IPS-18c (cell line): ENCODE measurements around the gene EIF4E3.

Experiments used
- H3K4me3 ChIP-seq: 2 replicates; pipeline ENCODE4 v1.7.0; 2013; ENCODE audit warnings: low read depth, mild to moderate bottlenecking, low read length, moderate library complexity; ENCODE audit not compliant: insufficient read depth
- H3K9me3 ChIP-seq: one replicate; pipeline ENCODE4 v1.6.1; 2013; ENCODE audit warnings: mild to moderate bottlenecking, low read length, moderate library complexity; ENCODE audit not compliant: control insufficient read depth, insufficient read depth

The EIF4E3 gene

DNA sequence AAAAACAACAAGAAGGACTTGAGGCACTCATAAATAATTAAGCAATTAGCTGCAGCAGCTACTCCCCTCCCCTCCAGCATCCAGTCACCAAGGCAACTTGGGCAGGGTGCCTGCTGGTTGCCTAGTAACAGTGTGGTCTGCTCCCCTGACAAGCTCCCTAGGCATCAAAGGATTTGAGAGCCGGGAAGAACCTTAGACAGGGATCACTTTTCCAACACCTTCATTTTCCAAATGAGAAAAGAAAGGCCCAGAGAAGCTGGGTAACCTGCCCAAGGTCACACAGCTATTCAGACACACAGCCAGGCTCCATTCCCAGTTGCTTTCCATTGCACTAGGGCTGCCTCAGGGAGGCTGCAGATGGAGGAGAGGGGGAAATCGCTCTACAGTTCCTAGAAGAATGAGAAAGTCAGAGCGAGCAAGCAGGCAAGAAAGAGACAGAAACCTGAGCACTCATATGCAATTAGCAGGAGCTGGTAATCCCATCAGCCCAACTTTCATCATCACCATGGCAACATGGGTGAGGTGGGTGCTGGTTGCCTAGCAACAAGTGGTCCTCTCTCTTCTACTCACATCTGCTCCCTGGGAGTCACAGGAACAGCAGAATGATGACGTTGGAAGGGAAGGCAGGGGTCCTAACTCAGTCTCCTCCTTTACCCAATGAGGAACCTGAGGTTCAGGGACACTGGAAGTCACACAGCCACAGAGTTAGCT, 3.6 kb upstream of the EIF4E3 start:
- Histone ChIP-seq H3K9me3 (no peaks in the 10 kb centered on the region), H3K4me3 (no peak overlapping the region)

DNA sequence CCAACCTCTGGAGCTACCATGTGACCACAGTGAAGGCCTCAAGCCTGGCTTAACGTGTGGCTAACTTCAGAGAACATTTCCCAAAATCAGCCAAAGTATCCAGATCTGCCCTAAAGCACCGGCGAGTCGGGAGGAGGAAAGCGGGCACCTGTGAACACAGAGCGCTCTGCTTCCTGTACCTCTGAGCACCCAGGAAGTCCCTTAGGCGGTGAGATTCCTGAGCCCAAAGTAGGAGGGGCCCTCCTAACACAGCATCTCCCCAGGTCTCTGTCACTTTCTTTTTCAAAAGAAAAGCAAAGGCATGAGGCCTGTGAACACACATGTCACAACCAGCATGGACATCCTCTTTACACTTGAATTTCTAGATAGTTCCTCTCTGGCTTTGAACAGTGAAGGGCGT, 944 bp upstream of the EIF4E3 start:
- H3K4me3 ChIP-seq: peak overlapping the region; percentile 64; the same call in 1 of the 2 replicates
- H3K9me3 ChIP-seq: no peaks in the 10 kb centered on the region

DNA sequence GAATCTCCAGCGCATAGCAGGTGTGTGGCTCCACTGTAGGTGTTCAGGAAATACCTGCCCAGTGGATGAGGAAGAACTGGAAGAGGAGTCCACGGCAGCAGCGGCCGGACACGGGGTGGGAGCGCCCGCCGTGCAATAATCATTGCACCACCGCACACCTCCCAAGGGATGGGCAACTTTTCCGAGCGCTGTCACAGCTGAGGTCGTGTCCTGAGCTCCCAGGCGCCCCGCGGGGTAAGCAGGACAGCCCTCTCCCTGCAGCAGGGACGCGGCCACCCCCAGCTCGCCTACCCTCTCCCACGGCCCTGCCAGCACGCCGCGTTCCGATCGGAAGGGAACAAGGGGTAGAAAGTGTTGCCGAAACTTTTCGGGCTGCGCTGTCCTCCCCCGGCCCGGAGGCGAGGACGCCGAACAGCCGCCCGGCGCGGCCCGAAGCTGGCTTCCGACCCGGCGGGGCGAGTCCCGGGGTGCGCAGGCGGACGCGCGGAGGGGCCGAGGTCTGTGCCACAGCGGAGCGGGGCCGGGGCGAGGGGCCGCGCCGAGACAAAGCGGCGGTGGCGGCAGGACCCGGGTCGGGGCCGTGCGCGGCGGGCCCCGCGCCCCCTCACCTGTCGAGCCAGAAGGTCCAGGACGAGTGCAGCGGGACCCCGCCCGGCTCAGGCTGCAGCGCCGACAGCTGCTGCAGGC, 475 bp downstream of the EIF4E3 start:
- H3K4me3 ChIP-seq: peak overlapping the region; percentile 74
- no peaks in the 10 kb centered on the region for H3K9me3 ChIP-seq

DNA sequence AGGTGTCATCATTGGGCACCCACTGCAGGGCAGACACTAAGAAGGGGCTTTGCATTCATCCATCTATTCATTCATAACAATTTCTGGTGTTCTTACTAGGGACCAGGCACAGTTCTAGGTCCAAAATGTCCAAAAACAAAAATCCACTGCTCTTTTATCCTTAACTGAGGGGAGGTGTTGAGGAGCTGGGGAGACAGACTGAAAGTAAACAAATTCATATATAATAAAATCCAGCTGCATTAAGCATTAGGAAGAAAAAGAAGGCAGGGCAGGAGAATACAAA, 1.1 kb downstream of the EIF4E3 start:
- Histone ChIP-seq H3K9me3 (no peaks in the 10 kb centered on the region), H3K4me3 (peak overlapping the region; percentile 74; the same call in 1 of the 2 replicates)

DNA sequence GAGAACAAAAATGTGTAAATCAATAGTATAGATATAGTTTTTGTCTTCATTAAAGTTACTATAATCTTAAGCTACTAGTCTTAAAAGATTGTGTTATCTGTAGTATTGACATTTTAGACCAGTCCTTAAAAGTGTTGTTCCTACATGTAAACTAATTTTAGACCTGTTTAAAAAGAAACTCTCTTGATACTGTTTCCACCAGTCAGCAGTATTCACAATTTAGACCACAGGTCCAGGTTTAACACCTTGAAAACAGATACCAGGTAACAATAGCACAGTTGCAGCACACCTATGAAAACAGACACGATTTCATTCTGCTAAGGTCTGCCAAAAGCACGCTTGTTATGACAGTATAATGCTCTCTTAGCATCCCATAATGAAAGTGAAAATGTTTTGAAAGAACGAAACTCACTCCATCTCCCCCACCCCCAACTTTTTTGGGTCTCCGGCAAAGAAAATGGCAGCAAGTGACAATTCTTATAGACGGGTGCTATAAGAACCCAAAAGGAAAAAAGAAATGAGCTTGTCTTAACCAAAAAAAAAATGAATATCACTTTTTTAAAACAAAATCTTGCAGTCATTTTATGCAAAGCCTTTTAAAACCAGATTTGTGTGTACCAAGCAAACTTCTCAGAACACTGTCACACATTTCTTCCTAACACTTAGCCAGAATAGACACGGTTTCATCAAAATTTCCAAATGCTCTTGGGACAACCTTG, 1.6 kb downstream of the EIF4E3 start:
- Histone ChIP-seq H3K9me3 (no peaks in the 10 kb centered on the region), H3K4me3 (no peak overlapping the region)

DNA sequence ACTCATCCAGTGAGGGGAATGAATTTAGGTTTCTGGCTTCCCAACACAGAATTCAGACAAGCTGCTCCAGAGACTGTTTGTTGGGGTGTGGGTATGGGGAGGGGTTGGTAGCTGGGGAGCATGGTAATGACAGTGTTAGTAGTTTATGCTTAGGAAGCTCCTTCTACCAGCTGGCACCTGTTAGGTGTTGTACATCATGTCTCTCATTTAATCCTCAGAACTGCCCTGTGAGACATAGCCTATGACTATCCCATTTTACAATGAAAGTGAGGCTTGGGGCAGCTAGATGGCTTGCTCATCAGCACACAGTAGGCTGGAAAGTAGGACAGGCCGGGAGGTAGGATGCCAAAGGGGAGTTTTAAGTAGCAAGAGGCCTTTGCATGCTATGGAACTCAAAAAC, 2.5 kb downstream of the EIF4E3 start:
- Histone ChIP-seq H3K9me3 (no peaks in the 10 kb centered on the region), H3K4me3 (no peak overlapping the region)

DNA sequence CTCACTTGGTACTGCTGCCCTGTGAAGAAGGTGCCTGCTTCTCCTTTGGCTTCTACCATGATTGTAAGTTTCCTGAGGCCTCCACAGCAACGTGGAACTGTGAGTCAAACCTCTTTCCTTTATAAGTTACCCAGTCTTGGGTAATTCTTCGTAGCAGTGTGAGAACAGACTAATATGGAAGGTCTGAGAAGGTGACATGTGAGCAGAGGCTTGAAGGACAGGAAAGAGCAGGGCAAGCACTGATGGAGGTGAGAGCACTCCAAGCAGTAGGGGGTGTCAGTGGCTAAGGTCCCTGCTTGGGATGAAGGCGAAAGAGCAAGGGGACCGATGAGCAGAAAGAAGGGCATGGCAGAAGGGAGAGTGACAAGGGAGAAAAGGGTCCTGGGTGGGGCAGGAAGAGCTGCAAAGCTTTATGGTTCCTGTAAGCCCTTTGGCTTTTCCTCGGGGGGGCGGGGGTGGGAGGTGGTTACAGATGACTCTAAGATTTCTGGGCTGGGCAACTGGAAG, 3.5 kb downstream of the EIF4E3 start:
- Histone ChIP-seq H3K4me3 (no peak overlapping the region), H3K9me3 (no peaks in the 10 kb centered on the region)

DNA sequence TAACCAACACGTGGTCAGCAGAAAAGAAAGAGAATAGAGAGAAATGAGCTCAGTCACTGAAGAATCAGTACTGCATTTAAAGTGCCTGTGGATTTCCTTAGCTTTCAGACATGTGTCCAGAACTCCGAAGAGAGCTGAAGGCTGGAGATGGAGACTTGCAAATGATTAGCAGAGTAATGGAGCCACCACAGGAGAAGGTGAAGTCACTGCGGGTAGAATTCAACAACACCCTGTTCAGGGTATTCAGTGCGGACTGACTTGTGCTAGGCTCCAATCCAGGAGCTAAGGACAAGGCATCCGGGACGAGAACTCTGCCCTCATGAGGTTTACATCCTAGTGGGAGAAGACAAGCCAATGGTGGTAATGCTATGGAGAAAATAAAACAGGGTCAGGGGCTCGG, 4.2 kb downstream of the EIF4E3 start:
- Histone ChIP-seq H3K9me3 (no peaks in the 10 kb centered on the region), H3K4me3 (no peak overlapping the region)

DNA sequence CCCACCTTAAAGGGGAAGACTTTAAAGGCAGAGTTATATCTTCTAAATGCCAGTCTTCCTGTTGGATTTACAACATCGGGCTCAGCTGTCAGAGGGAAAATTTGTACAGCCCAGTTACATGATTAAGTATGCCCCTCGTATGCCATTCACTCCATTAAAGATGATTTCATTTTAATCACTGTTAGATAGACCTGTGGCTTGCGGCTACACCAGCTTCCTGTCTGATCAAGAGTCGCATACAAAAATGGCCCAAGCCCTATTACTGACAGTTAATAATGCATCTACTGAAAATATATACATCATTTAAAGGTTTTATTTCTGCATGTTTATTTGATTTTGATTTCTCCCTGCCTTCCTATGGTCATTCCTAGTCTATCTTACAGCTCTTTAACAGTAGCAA, 7.1 kb downstream of the EIF4E3 start:
- Histone ChIP-seq H3K4me3 (no peak overlapping the region), H3K9me3 (no peaks in the 10 kb centered on the region)

DNA sequence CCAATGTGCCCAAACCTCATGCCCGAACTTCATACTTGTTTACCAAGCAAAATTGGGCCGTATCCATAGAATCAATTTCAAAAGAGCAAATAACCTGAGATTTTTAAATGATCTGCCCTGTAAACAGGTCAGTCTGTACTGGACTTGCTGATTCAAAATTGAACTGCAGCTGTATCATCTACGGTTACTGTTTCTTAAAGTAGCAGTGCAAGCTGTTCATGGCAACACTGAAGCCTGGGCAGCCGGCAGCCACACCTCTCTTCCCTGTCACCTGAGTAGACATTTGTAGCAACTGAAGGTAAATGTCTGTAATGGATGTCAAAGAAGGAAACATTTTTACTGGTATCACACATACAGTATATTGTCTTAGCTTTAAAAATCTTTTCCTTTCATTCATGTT, 10.6 kb downstream of the EIF4E3 start:
- Histone ChIP-seq H3K9me3 (no peaks in the 10 kb centered on the region), H3K4me3 (no peak overlapping the region)

DNA sequence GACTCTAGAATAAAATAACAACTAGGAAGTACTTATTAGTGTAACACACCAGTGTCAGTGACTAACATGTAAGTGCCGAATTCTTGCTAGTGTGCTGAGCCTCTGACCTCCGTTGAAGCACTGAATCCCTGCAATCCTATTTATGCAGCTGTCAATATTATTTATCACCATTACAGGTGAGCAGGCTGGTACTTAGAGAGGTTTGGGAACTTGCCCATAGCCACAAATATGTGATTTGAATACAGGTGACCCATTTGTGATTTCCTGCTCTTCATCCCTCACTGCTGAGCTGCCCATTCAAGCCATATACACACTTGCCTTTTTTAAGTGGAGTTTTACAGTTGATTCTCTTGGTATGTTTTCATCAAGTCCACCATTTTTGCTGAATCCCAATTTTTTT, 12.2 kb downstream of the EIF4E3 start:
- H3K9me3 ChIP-seq: no peaks in the 10 kb centered on the region
- H3K4me3 ChIP-seq: no peak overlapping the region

DNA sequence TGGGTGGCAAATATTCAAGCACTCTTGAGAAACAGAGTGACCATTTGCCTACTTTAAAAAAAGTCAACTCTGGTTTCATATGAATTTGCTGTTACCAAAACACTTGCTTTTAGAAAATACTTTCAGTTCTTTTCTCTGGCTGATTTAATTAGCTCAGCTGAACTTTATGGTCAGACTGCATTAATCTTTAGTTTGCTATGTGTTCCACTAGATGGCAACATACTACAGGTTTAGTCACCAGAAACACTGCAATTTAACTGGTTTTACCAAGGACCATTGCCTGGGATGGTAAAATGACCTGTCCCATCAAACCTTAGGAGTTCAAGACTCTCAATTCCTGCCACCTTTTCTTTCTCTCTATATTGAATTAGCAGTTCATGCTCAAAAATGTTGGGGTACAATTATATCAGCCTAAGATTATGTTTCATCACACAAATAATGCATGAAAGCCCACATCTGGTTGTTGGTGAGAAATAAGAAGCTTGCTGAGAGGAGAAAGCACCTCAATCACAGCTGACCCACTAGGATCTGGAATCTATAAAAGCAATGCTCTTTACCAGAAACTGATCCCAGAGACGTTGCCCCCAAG, 14.2 kb downstream of the EIF4E3 start:
- H3K4me3 ChIP-seq: no peak overlapping the region

DNA sequence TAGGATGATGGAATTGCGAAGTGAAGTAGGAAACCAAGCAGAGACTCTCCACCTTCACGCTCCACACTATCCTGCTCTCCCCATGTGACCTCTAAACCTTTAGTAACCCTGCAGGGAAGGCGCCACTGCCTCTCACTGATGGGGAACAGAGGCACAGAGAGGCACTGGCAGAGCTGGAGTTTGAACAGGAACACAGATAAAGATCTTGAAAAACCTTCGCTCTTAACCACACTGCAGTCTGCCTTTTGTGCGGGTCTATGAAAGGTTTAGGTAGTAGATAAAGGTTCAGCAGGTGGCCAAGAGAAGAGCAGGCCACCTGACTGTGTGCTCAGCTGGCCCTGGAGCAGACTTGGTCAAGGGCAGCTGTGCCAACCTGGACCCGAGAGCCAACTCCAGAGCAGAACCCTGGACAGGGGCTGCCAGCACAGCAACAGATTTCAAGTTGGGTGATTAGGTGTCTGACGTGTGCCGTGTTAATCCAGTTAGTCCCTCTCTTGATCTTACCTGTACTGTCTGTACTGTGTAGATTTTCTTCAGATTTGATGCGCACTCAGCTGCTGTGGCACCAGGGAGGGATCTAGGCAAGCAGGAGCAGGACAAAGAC, 15.2 kb downstream of the EIF4E3 start:
- Histone ChIP-seq H3K9me3 (no peaks in the 10 kb centered on the region), H3K4me3 (no peak overlapping the region)

More for the DNA sequence above, 14.2 kb downstream of the EIF4E3 start:
- no peaks in the 10 kb centered on the region for H3K9me3 ChIP-seq

DNA sequence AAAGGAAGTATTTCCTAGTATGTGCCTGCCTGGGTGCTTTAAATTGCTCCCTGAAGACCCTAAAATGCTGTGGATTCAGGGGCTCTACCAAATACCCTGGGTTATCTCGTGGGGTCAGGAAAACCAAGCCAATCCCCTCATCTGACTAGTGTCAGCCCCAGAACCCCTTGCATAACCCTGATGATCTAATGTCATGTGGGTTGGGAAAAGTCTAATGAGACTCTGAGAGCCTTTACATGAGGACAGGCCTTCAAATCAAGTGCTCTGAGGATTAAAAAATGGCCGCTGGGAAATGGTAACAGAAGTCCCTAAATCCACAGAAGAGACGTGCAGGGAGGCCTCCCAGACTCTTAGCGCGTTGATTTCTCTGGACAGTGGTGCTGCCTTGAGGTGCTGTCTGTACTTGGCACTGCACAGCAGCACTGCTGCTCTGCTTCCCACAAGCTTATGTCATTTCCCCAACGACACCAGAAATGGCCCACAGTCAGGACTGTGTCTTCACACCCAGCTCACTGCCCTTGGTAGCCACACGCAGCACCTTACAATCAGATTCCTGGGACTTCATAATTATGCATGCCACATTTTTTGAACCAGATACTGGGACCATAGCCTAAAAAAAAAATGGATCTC, 16.6 kb downstream of the EIF4E3 start:
- Histone ChIP-seq H3K4me3 (no peak overlapping the region), H3K9me3 (no peaks in the 10 kb centered on the region)

DNA sequence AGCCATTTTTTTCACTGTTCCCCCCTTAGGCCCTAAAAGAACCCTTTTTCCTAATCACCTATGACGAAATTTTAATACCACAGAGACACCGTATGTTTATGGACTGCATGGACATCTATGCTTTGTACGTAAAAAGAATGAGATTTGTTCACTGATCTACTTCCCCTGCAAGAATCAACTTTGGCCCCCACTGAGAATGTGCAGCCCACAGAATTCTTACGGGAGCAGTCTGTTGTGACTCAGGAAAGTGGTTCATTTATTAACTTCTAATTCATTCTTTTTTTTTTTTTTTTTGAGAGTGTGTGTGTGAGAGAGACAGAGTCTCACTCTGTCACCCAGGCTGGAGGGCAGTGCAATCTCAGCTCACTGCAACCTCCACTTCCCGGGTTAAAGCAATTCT, 17.6 kb downstream of the EIF4E3 start:
- Histone ChIP-seq H3K4me3 (no peak overlapping the region), H3K9me3 (no peaks in the 10 kb centered on the region)

DNA sequence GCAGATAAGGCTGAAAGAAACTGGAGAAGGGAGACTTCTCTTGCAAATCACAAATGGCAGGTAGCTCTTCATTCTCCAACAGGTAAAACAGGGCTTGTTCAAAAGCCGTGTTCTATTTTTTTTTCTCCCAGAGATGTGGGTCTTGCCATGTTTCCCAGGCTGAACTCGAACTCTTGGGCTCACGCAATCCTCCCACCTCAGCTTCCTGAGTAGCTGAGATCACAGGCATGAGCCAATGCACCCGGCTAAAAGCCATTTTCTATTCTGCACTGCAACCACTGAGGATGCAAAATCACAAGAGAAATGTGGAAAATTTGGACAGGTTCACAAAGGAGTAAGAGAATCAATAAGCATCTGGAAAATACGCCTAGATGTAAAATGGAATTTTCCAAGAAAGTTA, 19.5 kb downstream of the EIF4E3 start:
- H3K4me3 ChIP-seq: no peak overlapping the region
- no peaks in the 10 kb centered on the region for H3K9me3 ChIP-seq

DNA sequence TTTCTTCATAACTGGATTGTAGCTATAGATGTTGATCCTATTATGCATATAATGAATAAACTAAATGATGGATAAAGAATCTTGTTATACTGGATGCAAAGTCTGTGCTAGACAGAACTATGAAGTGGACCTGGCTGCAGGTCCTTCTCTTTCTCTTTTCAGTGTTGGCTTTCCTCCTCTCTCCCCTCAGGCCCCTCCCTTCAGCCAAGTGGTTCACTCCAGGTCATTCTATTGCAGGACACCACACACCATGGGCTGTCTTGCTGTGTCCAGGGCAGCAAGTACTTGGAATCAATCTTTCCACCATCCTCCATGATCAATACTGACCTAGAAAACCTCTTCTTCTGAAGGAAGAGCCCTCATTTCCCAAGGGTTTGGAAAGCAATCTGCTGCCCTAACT, 20.3 kb downstream of the EIF4E3 start:
- Histone ChIP-seq H3K9me3 (no peaks in the 10 kb centered on the region), H3K4me3 (no peak overlapping the region)
